ENCODE data around the gene DCAF4L1. TPM values are rescaled to one million over a fixed set of nuclear protein-coding genes. Genes with fewer than 3 reads are reported as not detected.

Gene DCAF4L1
- total RNA-seq, 1 experiment from 2014 or later: 0.36 TPM

- H3K9me3 ChIP-seq: no peaks in the 10 kb centered on the region; the same call in 1 of the 2 replicates
- CTCF ChIA-PET: no interaction called here
- Mint-ChIP-seq H3K36me3 (ENCODE audit: insufficient read depth, unreplicated experiment) (no peaks in the 10 kb centered on the region), H3K4me1 (ENCODE audit: low read depth, unreplicated experiment) (no peaks in the 10 kb centered on the region), H3K4me3 (ENCODE audit: unreplicated experiment) (no peak overlapping the region), H3K27me3 (ENCODE audit: insufficient read depth, unreplicated experiment) (no peaks in the 10 kb centered on the region), H3K27ac (ENCODE audit: unreplicated experiment) (no peak overlapping the region), H3K9me3 (ENCODE audit: unreplicated experiment) (peaks cover 11% of the 10 kb centered on the region)
- intact Hi-C loops (cut with micrococcal nuclease; ENCODE audit: unreplicated experiment): no loop called here
- H3K4me1 ChIP-seq: no peaks in the 10 kb centered on the region
- no TSS peak for BruUV-seq (replicated peaks)
- POLR2A ChIA-PET: no interaction called here
- H3K36me3 ChIP-seq (ENCODE audit: control insufficient read depth, insufficient read depth, low read length): no peaks in the 10 kb centered on the region
- DNase-seq: no peak
- TF ChIP-seq, protein P1, sequence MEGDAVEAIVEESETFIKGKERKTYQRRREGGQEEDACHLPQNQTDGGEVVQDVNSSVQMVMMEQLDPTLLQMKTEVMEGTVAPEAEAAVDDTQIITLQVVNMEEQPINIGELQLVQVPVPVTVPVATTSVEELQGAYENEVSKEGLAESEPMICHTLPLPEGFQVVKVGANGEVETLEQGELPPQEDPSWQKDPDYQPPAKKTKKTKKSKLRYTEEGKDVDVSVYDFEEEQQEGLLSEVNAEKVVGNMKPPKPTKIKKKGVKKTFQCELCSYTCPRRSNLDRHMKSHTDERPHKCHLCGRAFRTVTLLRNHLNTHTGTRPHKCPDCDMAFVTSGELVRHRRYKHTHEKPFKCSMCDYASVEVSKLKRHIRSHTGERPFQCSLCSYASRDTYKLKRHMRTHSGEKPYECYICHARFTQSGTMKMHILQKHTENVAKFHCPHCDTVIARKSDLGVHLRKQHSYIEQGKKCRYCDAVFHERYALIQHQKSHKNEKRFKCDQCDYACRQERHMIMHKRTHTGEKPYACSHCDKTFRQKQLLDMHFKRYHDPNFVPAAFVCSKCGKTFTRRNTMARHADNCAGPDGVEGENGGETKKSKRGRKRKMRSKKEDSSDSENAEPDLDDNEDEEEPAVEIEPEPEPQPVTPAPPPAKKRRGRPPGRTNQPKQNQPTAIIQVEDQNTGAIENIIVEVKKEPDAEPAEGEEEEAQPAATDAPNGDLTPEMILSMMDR (IDR thresholded peaks at IDR 0.05; ENCODE audit: insufficient read depth in 1 of 2, low read depth in 1 of 2, low read length in 1 of 2, severe bottlenecking in 1 of 2, unreplicated experiment in 1 of 2): no peak
- H3K27me3 ChIP-seq (replicated peaks; ENCODE audit: control insufficient read depth, insufficient read depth, low read length): no peaks in the 10 kb centered on the region
- H3K4me3 ChIP-seq (ENCODE audit: low read depth, low read length): no peak overlapping the region
Observed at GRCh38 chr4:41969671-41970070, 11.9 kb upstream of the DCAF4L1 start.

GRCh38 chr4:41975341-41975740, 6.2 kb upstream of the DCAF4L1 start:
- no TSS peak for BruUV-seq (replicated peaks)
- Histone ChIP-seq H3K36me3 (ENCODE audit: control insufficient read depth, insufficient read depth, low read length) (no peaks in the 10 kb centered on the region), H3K9me3 (no peaks in the 10 kb centered on the region), H3K27me3 (replicated peaks; ENCODE audit: control insufficient read depth, insufficient read depth, low read length) (no peaks in the 10 kb centered on the region), H3K4me3 (ENCODE audit: low read depth, low read length) (no peak overlapping the region), H3K4me1 (no peaks in the 10 kb centered on the region)
- CTCF ChIA-PET: no interaction called here
- no peak overlapping the region for H3K4me3 Mint-ChIP-seq (ENCODE audit: unreplicated experiment)
- TF ChIP-seq, protein P1 (IDR thresholded peaks at IDR 0.05; ENCODE audit: insufficient read depth in 1 of 2, low read depth in 1 of 2, low read length in 1 of 2, severe bottlenecking in 1 of 2, unreplicated experiment in 1 of 2): no peak
- no peak for DNase-seq
- POLR2A ChIA-PET: no interaction called here
- H3K9me3 Mint-ChIP-seq (ENCODE audit: unreplicated experiment): no peaks in the 10 kb centered on the region
- no peaks in the 10 kb centered on the region for H3K4me1 Mint-ChIP-seq (ENCODE audit: low read depth, unreplicated experiment)
- peaks cover 7% of the 10 kb centered on the region for H3K27me3 Mint-ChIP-seq (ENCODE audit: insufficient read depth, unreplicated experiment)
- no peaks in the 10 kb centered on the region for H3K36me3 Mint-ChIP-seq (ENCODE audit: insufficient read depth, unreplicated experiment)
- H3K27ac Mint-ChIP-seq (ENCODE audit: unreplicated experiment): no peak overlapping the region
- intact Hi-C loops (cut with micrococcal nuclease; ENCODE audit: unreplicated experiment): no loop called here

- TF ChIP-seq, protein P1 (IDR thresholded peaks at IDR 0.05; ENCODE audit: insufficient read depth in 1 of 2, low read depth in 1 of 2, low read length in 1 of 2, severe bottlenecking in 1 of 2, unreplicated experiment in 1 of 2): no peak
- H3K4me1 Mint-ChIP-seq (ENCODE audit: low read depth, unreplicated experiment): no peaks in the 10 kb centered on the region
- no peak overlapping the region for H3K27ac Mint-ChIP-seq (ENCODE audit: unreplicated experiment)
- ChIA-PET POLR2A (no interaction called here), CTCF (no interaction called here)
- H3K9me3 Mint-ChIP-seq (ENCODE audit: unreplicated experiment): no peaks in the 10 kb centered on the region
- H3K4me3 Mint-ChIP-seq (ENCODE audit: unreplicated experiment): no peak overlapping the region
- Histone ChIP-seq H3K9me3 (no peaks in the 10 kb centered on the region), H3K27me3 (replicated peaks; ENCODE audit: control insufficient read depth, insufficient read depth, low read length) (no peaks in the 10 kb centered on the region), H3K4me1 (no peaks in the 10 kb centered on the region), H3K36me3 (ENCODE audit: control insufficient read depth, insufficient read depth, low read length) (no peaks in the 10 kb centered on the region), H3K4me3 (ENCODE audit: low read depth, low read length) (no peak overlapping the region)
- no TSS peak for BruUV-seq (replicated peaks)
- H3K27me3 Mint-ChIP-seq (ENCODE audit: insufficient read depth, unreplicated experiment): peaks cover 7% of the 10 kb centered on the region
- intact Hi-C loops (cut with micrococcal nuclease; ENCODE audit: unreplicated experiment): no loop called here
- H3K36me3 Mint-ChIP-seq (ENCODE audit: insufficient read depth, unreplicated experiment): no peaks in the 10 kb centered on the region
- DNase-seq: no peak
Observed at GRCh38 chr4:41976775-41977516, 4.6 kb upstream of the DCAF4L1 start.
